ENCODE data around the gene GRID1.

GRID1 gene

GRCh38 chr10:86218160-86218559 lies 148.4 kb downstream of the GRID1 start:
- Histone ChIP-seq H3K4me3 (no peak overlapping the region), H3K4me1 (no peaks in the 10 kb centered on the region), H3K27ac (no peak overlapping the region), H3K27me3 (no peaks in the 10 kb centered on the region), H3K36me3 (no peaks in the 10 kb centered on the region), H3K9me3 (no peaks in the 10 kb centered on the region)
- DNase-seq, result no peak
- no peak for TF ChIP-seq CTCF (IDR thresholded peaks at IDR 0.05)
- intact Hi-C loops (cut with DNase I; ENCODE audit: low total_unique reads), result no loop called here

- Histone ChIP-seq H3K27ac (no peak overlapping the region), H3K36me3 (no peaks in the 10 kb centered on the region), H3K4me3 (no peak overlapping the region), H3K9me3 (no peaks in the 10 kb centered on the region), H3K27me3 (no peaks in the 10 kb centered on the region), H3K4me1 (no peaks in the 10 kb centered on the region)
- intact Hi-C loops (cut with DNase I; ENCODE audit: low total_unique reads), result no loop called here
- no peak for DNase-seq
- no peak for TF ChIP-seq CTCF (IDR thresholded peaks at IDR 0.05)
Observed at GRCh38 chr10:86217371-86218080, 149.1 kb downstream of the GRID1 start.

- Histone ChIP-seq H3K27ac (no peak overlapping the region), H3K27me3 (no peaks in the 10 kb centered on the region), H3K9me3 (no peaks in the 10 kb centered on the region), H3K4me3 (no peak overlapping the region), H3K36me3 (no peaks in the 10 kb centered on the region), H3K4me1 (no peaks in the 10 kb centered on the region)
- TF ChIP-seq CTCF (IDR thresholded peaks at IDR 0.05), result no peak
- intact Hi-C loops (cut with DNase I; ENCODE audit: low total_unique reads), result no loop called here
- no peak for DNase-seq
Observed at GRCh38 chr10:86216886-86217285, 149.7 kb downstream of the GRID1 start.

DNA sequence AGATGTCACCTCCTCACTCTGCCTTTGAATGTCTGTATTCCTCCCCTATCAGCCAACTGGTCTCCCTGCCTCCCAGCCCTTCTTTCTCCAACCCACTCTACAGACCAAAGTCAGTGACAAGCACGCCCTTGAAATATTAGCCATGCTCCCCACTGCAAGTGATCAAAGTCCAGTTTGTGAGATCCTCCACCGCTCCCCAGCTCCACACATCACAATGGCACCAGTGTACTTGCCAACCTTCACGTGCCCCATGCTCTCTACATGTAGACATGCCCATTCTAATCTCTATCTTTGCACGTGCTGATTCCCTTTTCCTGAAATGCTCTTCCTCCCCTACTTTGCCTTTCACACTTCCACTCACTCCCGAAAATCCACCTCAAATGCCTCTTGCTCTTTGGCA lies 150.9 kb downstream of the GRID1 start:
- no peak for TF ChIP-seq CTCF (IDR thresholded peaks at IDR 0.05)
- Histone ChIP-seq H3K27ac (no peak overlapping the region), H3K36me3 (no peaks in the 10 kb centered on the region), H3K4me3 (no peak overlapping the region), H3K9me3 (no peaks in the 10 kb centered on the region), H3K4me1 (no peaks in the 10 kb centered on the region), H3K27me3 (no peaks in the 10 kb centered on the region)
- intact Hi-C loops (cut with DNase I; ENCODE audit: low total_unique reads), result no loop called here
- DNase-seq, result no peak

- Histone ChIP-seq H3K36me3 (no peaks in the 10 kb centered on the region), H3K4me1 (no peaks in the 10 kb centered on the region), H3K4me3 (no peak overlapping the region), H3K27me3 (no peaks in the 10 kb centered on the region), H3K27ac (no peak overlapping the region), H3K9me3 (no peaks in the 10 kb centered on the region)
- no peak for TF ChIP-seq CTCF (IDR thresholded peaks at IDR 0.05)
- DNase-seq, result no peak
- intact Hi-C loops (cut with DNase I; ENCODE audit: low total_unique reads), result no loop called here
Observed at GRCh38 chr10:86215046-86215445, 151.5 kb downstream of the GRID1 start.

DNA sequence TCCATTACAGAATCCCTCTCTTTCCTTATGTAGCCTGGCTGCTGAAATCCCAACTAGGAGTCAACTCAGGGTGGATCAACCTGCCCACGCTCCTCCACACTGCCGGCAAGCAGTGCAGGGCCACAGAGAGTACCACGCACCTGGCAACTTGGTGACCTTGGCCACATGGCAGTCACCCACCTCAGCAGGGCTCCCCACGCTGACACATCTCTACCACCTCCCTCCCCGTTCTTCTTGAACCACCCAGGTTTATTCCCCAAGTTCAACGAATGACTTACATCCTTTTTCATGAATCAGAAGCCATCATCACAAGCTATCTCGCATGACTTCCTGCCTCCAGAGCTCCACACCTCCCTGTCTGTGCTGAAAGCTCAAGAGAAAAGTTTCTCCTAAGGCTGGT lies 153.4 kb downstream of the GRID1 start:
- DNase-seq, result no peak
- TF ChIP-seq CTCF (IDR thresholded peaks at IDR 0.05), result no peak
- H3K27me3 ChIP-seq, result no peaks in the 10 kb centered on the region
- intact Hi-C loops (cut with DNase I; ENCODE audit: low total_unique reads), result no loop called here
- no peaks in the 10 kb centered on the region for H3K36me3 ChIP-seq
- no peaks in the 10 kb centered on the region for H3K9me3 ChIP-seq
- no peaks in the 10 kb centered on the region for H3K4me1 ChIP-seq
- H3K27ac ChIP-seq, result no peak overlapping the region
- H3K4me3 ChIP-seq, result no peak overlapping the region
